ENCODE data around the gene PCDH20.
"Not testable (repeated sequence)": the region's sequence is repeated elsewhere in the genome, so short reads cannot be mapped to it uniquely, and the experiment has no call there.

Gene PCDH20

DNA sequence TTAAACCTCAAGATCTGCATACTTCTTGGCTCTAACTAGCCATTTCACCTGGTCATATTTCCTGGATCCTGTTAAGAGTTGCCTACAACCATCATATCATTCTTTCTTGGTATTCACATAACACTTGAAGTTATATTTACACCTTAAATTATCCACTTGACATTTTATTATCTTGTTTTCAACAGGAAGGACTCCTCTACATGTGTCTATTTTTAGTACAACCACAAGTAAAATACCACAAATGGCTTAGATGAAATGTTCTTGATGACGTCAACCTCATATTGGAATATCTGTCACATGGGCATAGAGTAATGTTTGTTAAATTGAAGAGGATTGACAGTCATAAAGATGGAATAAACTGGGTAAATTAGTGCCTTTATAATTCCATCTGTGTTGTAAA lies 9.4 kb downstream of the PCDH20 start:
- no peak for DNase-seq (ENCODE audit: low spot score)
- TF ChIP-seq, protein P1, sequence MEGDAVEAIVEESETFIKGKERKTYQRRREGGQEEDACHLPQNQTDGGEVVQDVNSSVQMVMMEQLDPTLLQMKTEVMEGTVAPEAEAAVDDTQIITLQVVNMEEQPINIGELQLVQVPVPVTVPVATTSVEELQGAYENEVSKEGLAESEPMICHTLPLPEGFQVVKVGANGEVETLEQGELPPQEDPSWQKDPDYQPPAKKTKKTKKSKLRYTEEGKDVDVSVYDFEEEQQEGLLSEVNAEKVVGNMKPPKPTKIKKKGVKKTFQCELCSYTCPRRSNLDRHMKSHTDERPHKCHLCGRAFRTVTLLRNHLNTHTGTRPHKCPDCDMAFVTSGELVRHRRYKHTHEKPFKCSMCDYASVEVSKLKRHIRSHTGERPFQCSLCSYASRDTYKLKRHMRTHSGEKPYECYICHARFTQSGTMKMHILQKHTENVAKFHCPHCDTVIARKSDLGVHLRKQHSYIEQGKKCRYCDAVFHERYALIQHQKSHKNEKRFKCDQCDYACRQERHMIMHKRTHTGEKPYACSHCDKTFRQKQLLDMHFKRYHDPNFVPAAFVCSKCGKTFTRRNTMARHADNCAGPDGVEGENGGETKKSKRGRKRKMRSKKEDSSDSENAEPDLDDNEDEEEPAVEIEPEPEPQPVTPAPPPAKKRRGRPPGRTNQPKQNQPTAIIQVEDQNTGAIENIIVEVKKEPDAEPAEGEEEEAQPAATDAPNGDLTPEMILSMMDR (IDR thresholded peaks at IDR 0.05; ENCODE audit: borderline replicate concordance, control extremely low read depth, extremely low read depth, insufficient read depth, missing control alignments), result no peak
- in situ Hi-C loops (cut with MboI; ENCODE audit: low sequenced_read_pairs, unreplicated experiment), result loop anchor here (25.0 kb wide), 1 partner anchor 944 kb away; no protein-coding TSS in a partner anchor

DNA sequence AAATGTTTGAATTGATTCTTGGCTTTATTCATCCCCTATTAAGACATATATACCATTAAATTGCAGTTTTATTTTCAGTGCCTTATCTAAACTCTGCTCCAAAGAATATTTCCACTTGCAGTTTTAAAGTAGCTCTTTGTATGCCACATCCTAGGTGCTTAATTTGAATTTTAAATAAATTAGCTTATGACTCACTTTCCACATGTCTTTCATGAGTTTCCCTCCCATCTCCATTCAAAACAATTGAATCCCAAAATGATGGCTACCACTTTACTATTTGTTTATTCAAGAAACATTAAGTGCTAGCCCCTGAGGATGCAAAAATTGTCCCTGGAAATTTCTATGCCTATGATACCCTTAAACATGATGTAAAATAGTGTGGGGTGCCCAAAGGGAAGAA lies 19.5 kb downstream of the PCDH20 start:
- in situ Hi-C loops (cut with MboI; ENCODE audit: low sequenced_read_pairs, unreplicated experiment), result no loop called here
- no peak for DNase-seq (ENCODE audit: low spot score)
- TF ChIP-seq, protein P1 (IDR thresholded peaks at IDR 0.05; ENCODE audit: borderline replicate concordance, control extremely low read depth, extremely low read depth, insufficient read depth, missing control alignments), result no peak

DNA sequence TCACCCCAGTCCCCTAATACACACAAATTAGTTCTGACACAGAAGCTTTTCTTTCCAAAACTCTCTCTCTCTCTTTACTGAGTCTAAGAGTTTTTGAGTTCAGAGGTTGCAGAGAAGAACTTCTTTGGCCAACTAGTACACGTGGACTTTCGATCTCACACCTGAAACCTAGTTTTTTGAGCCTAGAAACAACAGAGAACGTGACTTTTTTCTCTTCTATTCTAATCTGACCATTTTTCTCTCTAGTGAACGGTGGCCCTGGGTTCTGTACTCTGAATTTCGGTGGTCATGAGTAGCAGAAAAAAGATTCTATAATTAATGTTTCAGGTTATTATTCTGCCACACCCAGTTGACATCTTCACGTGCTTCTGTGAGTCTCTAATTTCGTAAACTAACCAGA lies 24.2 kb downstream of the PCDH20 start:
- TF ChIP-seq, protein P1 (IDR thresholded peaks at IDR 0.05; ENCODE audit: borderline replicate concordance, control extremely low read depth, extremely low read depth, insufficient read depth, missing control alignments), result no peak
- in situ Hi-C loops (cut with MboI; ENCODE audit: low sequenced_read_pairs, unreplicated experiment), result no loop called here
- no peak for DNase-seq (ENCODE audit: low spot score)

DNA sequence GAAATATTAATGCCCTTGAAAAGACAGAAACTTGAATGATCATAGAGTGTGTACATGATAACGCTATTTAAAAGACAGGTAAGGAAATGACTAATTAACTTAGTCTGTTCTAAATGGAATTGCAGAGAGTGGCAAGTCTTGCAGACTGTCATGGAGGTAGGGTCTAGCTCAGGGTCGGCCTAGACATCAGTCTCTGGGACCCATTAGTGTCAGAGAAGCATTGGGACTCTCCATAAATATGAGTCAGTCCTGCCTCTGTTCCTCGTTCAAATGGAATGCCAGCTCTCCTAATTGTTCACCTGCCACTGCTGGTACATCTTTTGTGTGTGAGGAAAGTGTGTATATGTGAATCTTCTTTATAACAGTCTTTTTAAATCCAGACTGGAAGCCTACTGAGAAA lies 28.0 kb downstream of the PCDH20 start:
- TF ChIP-seq, protein P1 (IDR thresholded peaks at IDR 0.05; ENCODE audit: borderline replicate concordance, control extremely low read depth, extremely low read depth, insufficient read depth, missing control alignments), result no peak
- DNase-seq (ENCODE audit: low spot score), result no peak
- in situ Hi-C loops (cut with MboI; ENCODE audit: low sequenced_read_pairs, unreplicated experiment), result no loop called here

DNA sequence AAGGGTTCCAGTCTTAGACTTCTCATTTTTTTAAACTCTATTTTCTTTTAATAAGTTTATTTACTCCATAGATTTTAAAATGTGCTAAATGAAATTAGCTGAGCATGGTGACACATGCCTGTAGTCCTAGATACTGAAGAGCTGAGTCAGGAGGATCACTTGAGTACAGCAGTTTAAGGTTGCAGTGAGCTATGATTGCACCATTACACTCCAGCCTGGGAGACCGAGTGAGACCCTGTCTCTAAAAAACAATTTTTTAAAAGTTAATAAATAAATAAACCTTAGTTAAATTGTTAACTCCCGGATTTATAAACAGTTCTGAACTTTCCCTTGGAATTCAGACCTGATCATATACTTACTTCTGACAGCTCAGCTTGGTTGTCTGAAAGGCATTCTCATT lies 32.5 kb downstream of the PCDH20 start:
- TF ChIP-seq, protein P1 (IDR thresholded peaks at IDR 0.05; ENCODE audit: borderline replicate concordance, control extremely low read depth, extremely low read depth, insufficient read depth, missing control alignments), result no peak
- DNase-seq (ENCODE audit: low spot score), result no peak
- in situ Hi-C loops (cut with MboI; ENCODE audit: low sequenced_read_pairs, unreplicated experiment), result no loop called here

DNA sequence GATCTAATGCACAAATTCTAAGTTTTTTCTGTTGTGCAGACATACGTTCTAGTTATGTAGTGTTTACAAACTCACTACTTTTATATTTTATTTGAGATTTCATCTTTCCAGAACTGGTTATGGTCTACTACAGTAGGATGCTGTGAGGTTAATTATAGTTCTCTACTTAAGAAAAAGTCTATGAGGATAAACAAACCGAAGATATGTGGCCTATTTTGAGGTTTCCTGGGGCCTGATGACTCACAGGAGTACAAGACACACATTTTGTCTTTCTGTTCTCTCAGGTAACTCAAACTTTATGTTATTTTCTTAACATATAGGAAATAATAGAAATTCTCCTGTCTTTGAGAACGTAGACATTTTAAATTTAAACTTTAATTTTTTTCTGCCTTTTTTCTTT lies 45.1 kb downstream of the PCDH20 start:
- TF ChIP-seq, protein P1 (IDR thresholded peaks at IDR 0.05; ENCODE audit: borderline replicate concordance, control extremely low read depth, extremely low read depth, insufficient read depth, missing control alignments), result no peak
- no peak for DNase-seq (ENCODE audit: low spot score)
- in situ Hi-C loops (cut with MboI; ENCODE audit: low sequenced_read_pairs, unreplicated experiment), result no loop called here

DNA sequence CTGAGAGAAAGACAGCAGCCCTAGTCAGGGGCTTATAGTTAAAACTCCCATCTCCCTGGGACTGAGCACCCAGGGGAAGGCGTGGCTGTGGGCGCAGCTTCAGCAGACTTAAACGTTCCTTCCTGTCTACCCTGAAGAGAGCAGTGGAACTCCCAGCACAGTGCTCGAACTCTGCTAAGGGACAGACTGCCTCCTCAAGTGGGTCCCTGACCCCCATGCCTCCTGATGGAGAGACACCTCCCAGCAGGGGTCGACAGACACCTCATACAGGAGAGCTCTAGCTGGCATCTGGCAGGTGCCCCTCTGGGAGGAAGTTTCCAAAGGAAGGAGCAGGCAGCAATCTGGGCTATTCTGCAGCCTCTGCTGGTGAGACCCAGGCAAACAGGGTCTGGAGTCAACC lies 51.0 kb downstream of the PCDH20 start:
- in situ Hi-C loops (cut with MboI; ENCODE audit: low sequenced_read_pairs, unreplicated experiment); DNase-seq (ENCODE audit: low spot score): not testable (repeated sequence)

All from GM13976 (cell line).